Measurements from ENCODE around the gene LRCH1.

DNA sequence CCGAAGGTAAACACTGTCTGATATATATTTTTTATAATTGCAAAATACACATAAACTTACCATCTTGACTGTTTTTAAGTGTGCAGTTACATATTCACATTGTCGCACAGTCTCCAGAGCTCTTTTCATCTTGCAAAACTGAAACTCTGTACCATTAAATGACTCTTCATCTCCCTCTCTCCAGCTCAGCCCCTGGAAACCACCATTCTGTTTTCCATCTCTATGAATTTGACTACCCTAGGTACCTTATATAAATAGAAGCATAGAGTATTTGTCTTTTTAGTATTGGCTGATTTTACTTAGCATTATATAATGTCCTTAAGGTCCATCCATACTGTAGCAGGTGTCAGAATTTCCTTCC, 45.8 kb downstream of the LRCH1 start:
- TF ChIP-seq, protein P1, sequence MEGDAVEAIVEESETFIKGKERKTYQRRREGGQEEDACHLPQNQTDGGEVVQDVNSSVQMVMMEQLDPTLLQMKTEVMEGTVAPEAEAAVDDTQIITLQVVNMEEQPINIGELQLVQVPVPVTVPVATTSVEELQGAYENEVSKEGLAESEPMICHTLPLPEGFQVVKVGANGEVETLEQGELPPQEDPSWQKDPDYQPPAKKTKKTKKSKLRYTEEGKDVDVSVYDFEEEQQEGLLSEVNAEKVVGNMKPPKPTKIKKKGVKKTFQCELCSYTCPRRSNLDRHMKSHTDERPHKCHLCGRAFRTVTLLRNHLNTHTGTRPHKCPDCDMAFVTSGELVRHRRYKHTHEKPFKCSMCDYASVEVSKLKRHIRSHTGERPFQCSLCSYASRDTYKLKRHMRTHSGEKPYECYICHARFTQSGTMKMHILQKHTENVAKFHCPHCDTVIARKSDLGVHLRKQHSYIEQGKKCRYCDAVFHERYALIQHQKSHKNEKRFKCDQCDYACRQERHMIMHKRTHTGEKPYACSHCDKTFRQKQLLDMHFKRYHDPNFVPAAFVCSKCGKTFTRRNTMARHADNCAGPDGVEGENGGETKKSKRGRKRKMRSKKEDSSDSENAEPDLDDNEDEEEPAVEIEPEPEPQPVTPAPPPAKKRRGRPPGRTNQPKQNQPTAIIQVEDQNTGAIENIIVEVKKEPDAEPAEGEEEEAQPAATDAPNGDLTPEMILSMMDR (IDR thresholded peaks at IDR 0.05): no peak
- no peak for TF ChIP-seq POLR2A (IDR thresholded peaks at IDR 0.05)
